ENCODE measurements around the gene ZNF777. TPM values are rescaled to one million over a fixed set of nuclear protein-coding genes. Genes with fewer than 3 reads are reported as not detected.

ZNF777 gene
- total and polyA plus RNA-seq, 2 experiments from 2014 or later = 2.8 to 7.9 TPM

- H3K4me1 ChIP-seq (ENCODE audit: insufficient read depth) = peaks cover 11% of the 10 kb centered on the region
- H3K4me2 ChIP-seq = no peak overlapping the region
- TF ChIP-seq CTCF (conservative IDR thresholded peaks at IDR 0.05; ENCODE audit: low read depth in 2 of 2) (no peak), ETS1 (IDR thresholded peaks at IDR 0.05) (no peak), CREB1 (CRISPR knock-in tag; IDR thresholded peaks at IDR 0.05; ENCODE audit: low read depth) (no peak), EZH2phosphoT487 (IDR thresholded peaks at IDR 0.05; ENCODE audit: unreplicated experiment) (no peak), REST (IDR thresholded peaks at IDR 0.05; ENCODE audit: unreplicated experiment) (no peak), POLR2AphosphoS5 (IDR thresholded peaks at IDR 0.05; ENCODE audit: low read depth) (no peak), ZNF114 (CRISPR knock-in tag; IDR thresholded peaks at IDR 0.05) (no peak), ZNF462 (CRISPR knock-in tag; IDR thresholded peaks at IDR 0.05) (no peak), JUNB (IDR thresholded peaks at IDR 0.05; ENCODE audit: unreplicated experiment) (no peak), STAT1 (IDR thresholded peaks at IDR 0.05; ENCODE audit: unreplicated experiment) (no peak), EZH2 (IDR thresholded peaks at IDR 0.05; ENCODE audit: low read depth, unreplicated experiment) (no peak)
- no peaks in the 10 kb centered on the region for H4K20me1 ChIP-seq (replicated peaks; ENCODE audit: insufficient read depth)
- no peak overlapping the region for H2AFZ ChIP-seq
- H3F3A ChIP-seq (replicated peaks; ENCODE audit: low read depth) = no peaks in the 10 kb centered on the region
- no peak for DNase-seq (ENCODE audit: low spot score)
- H3K27ac ChIP-seq (ENCODE audit: low read depth) = no peak overlapping the region
- Mint-ChIP-seq H3K27me3 (ENCODE audit: insufficient read depth, low read depth, poor library complexity) (peaks cover 12% of the 10 kb centered on the region), H3K36me3 (ENCODE audit: low read depth) (peaks cover 16% of the 10 kb centered on the region), H3K27ac (no peak overlapping the region), H3K4me1 (peaks cover 21% of the 10 kb centered on the region), H3K9me3 (no peaks in the 10 kb centered on the region), H3K4me3 (no peak overlapping the region)
- ATAC-seq = no peak
- no peaks in the 10 kb centered on the region for H3K79me2 ChIP-seq (replicated peaks; ENCODE audit: insufficient read depth)
- no peak overlapping the region for H3K4me3 ChIP-seq
- no peaks in the 10 kb centered on the region for H3K36me3 ChIP-seq (ENCODE audit: insufficient read depth)
- no peaks in the 10 kb centered on the region for H3K9me2 ChIP-seq (ENCODE audit: insufficient read depth)
- peaks cover 53% of the 10 kb centered on the region for H3K27me3 ChIP-seq (ENCODE audit: insufficient read depth)
Measured at GRCh38 chr7:149427893-149428292, 33.0 kb downstream of the ZNF777 start.

Measured in GM23338 (cell line).